ENCODE results near the gene USP43. TPM values are rescaled to one million over a fixed set of nuclear protein-coding genes. Genes with fewer than 3 reads are reported as not detected.

The USP43 gene
- total RNA-seq, 4 donors from 2014 or later: 4.7 to 13.8 (median 10.1) TPM

GRCh38 chr17:9702914-9703780 lies 57.8 kb downstream of the USP43 start:
- Histone ChIP-seq H3K9me3 (no peaks in the 10 kb centered on the region), H3K4me3 (no peak overlapping the region), H3K4me1 (no peaks in the 10 kb centered on the region), H3K36me3 (peaks cover 0 to 51% (median 0%) of the 10 kb centered on the region in 3 donors), H3K27me3 (no peaks in the 10 kb centered on the region), H3K27ac (no peak overlapping the region)
- intact Hi-C loops (cut with DNase I): no loop called here
- DNase-seq: no peak
- WGBS, 2 donors: 82 to 83% methylated on average over 15 of the region's 15 CpGs
- TF ChIP-seq POLR2A (IDR thresholded peaks at IDR 0.05) (no peak), CTCF (IDR thresholded peaks at IDR 0.05) (no peak)

GRCh38 chr17:9703781-9704082 lies 58.4 kb downstream of the USP43 start:
- H3K36me3 ChIP-seq: peaks cover 0 to 50% (median 0%) of the 10 kb centered on the region in 3 donors
- 76 to 78% methylated on average over 3 of the region's 3 CpGs for WGBS, 2 donors

GRCh38 chr17:9705745-9706144 lies 60.4 kb downstream of the USP43 start:
- WGBS, 2 donors: 90 to 100% methylated on average over 1 of the region's 1 CpG

More at GRCh38 chr17:9703781-9704082, 58.4 kb downstream of the USP43 start:
- Histone ChIP-seq H3K27ac (no peak overlapping the region), H3K4me1 (no peaks in the 10 kb centered on the region), H3K4me3 (no peak overlapping the region), H3K9me3 (no peaks in the 10 kb centered on the region), H3K27me3 (no peaks in the 10 kb centered on the region)
- TF ChIP-seq CTCF (IDR thresholded peaks at IDR 0.05): no peak
- no peak for TF ChIP-seq POLR2A (IDR thresholded peaks at IDR 0.05)
- intact Hi-C loops (cut with DNase I): no loop called here
- DNase-seq: no peak

GRCh38 chr17:9707948-9708347 lies 62.6 kb downstream of the USP43 start:
- Histone ChIP-seq H3K36me3 (peaks cover 0 to 28% (median 0%) of the 10 kb centered on the region in 3 donors), H3K9me3 (no peaks in the 10 kb centered on the region), H3K4me3 (no peak overlapping the region), H3K4me1 (no peaks in the 10 kb centered on the region), H3K27me3 (no peaks in the 10 kb centered on the region), H3K27ac (no peak overlapping the region)
- no peak for DNase-seq
- no peak for TF ChIP-seq POLR2A (IDR thresholded peaks at IDR 0.05)
- no peak for TF ChIP-seq CTCF (IDR thresholded peaks at IDR 0.05)
- intact Hi-C loops (cut with DNase I): no loop called here
- 71 to 76% methylated on average over 4 of the region's 4 CpGs for WGBS, 2 donors

More at GRCh38 chr17:9705745-9706144, 60.4 kb downstream of the USP43 start:
- peaks cover 0 to 33% (median 0%) of the 10 kb centered on the region in 3 donors for H3K36me3 ChIP-seq
- no peaks in the 10 kb centered on the region for H3K27me3 ChIP-seq
- DNase-seq: no peak
- no peaks in the 10 kb centered on the region for H3K4me1 ChIP-seq
- H3K27ac ChIP-seq: no peak overlapping the region
- no peaks in the 10 kb centered on the region for H3K9me3 ChIP-seq
- no peak overlapping the region for H3K4me3 ChIP-seq
- TF ChIP-seq CTCF (IDR thresholded peaks at IDR 0.05) (no peak), POLR2A (IDR thresholded peaks at IDR 0.05) (no peak)
- intact Hi-C loops (cut with DNase I): no loop called here

- Histone ChIP-seq H3K4me1 (no peaks in the 10 kb centered on the region), H3K27me3 (no peaks in the 10 kb centered on the region), H3K9me3 (no peaks in the 10 kb centered on the region), H3K36me3 (peaks cover 0 to 37% (median 0%) of the 10 kb centered on the region in 3 donors), H3K4me3 (no peak overlapping the region), H3K27ac (no peak overlapping the region)
- no peak for TF ChIP-seq POLR2A (IDR thresholded peaks at IDR 0.05)
- no peak for TF ChIP-seq CTCF (IDR thresholded peaks at IDR 0.05)
- DNase-seq: no peak
- 80 to 88% methylated on average over 6 of the region's 6 CpGs for WGBS, 2 donors
- intact Hi-C loops (cut with DNase I): no loop called here
These were observed 69.5 kb downstream of the USP43 start for GRCh38 chr17:9714801-9715200.
